ENCODE measurements around the gene SLC7A8.

The SLC7A8 gene

GRCh38 chr14:23101986-23102625, 81.4 kb downstream of the SLC7A8 start:
- H3K27me3 ChIP-seq (ENCODE audit: insufficient read depth, low read length, poor library complexity) = peaks cover 10% of the 10 kb centered on the region
- ATAC-seq (ENCODE audit: insufficient read depth, low read depth) (no peak), DNase-seq (no peak)
- H3K9ac ChIP-seq (ENCODE audit: low read depth, low read length) = no peak overlapping the region
- peaks cover 5% of the 10 kb centered on the region for H3K4me1 ChIP-seq (ENCODE audit: insufficient read depth, low read length)
- H3K4me2 ChIP-seq (ENCODE audit: insufficient read depth, low read length) = no peak overlapping the region
- H3K27ac ChIP-seq (ENCODE audit: low read length) = no peak overlapping the region
- peaks cover 9% of the 10 kb centered on the region for H4K20me1 ChIP-seq (ENCODE audit: insufficient read depth, low read length)
- no peaks in the 10 kb centered on the region for H3K9me3 ChIP-seq (ENCODE audit: insufficient read depth, low read length, severe bottlenecking)
- H3K36me3 ChIP-seq (ENCODE audit: insufficient read depth, low read length) = peaks cover 10% of the 10 kb centered on the region
- TF ChIP-seq CTCF (IDR thresholded peaks at IDR 0.05; ENCODE audit: borderline replicate concordance, extremely low read depth, low read length, poor library complexity, severe bottlenecking) (no peak), EZH2 (IDR thresholded peaks at IDR 0.05; ENCODE audit: borderline replicate concordance, low read depth, low read length, severe bottlenecking) (no peak)
- no peak overlapping the region for H2AFZ ChIP-seq (ENCODE audit: low read depth, low read length)
- no peak overlapping the region for H3K4me3 ChIP-seq (ENCODE audit: low read depth in 1 of 2, low read length in 2 of 2)
- peaks cover 14% of the 10 kb centered on the region for H3K79me2 ChIP-seq (ENCODE audit: insufficient read depth, low read length)

GRCh38 chr14:23101213-23101970, 82.1 kb downstream of the SLC7A8 start:
- H3K9me3 ChIP-seq (ENCODE audit: insufficient read depth, low read length, severe bottlenecking) = no peaks in the 10 kb centered on the region
- ATAC-seq (ENCODE audit: insufficient read depth, low read depth) (no peak), DNase-seq (no peak)
- no peak overlapping the region for H3K9ac ChIP-seq (ENCODE audit: low read depth, low read length)
- TF ChIP-seq CTCF (IDR thresholded peaks at IDR 0.05; ENCODE audit: borderline replicate concordance, extremely low read depth, low read length, poor library complexity, severe bottlenecking) (no peak), EZH2 (IDR thresholded peaks at IDR 0.05; ENCODE audit: borderline replicate concordance, low read depth, low read length, severe bottlenecking) (no peak)
- H4K20me1 ChIP-seq (ENCODE audit: insufficient read depth, low read length) = peaks cover 9% of the 10 kb centered on the region
- H3K4me3 ChIP-seq (ENCODE audit: low read depth in 1 of 2, low read length in 2 of 2) = no peak overlapping the region
- H3K27ac ChIP-seq (ENCODE audit: low read length) = no peak overlapping the region
- no peak overlapping the region for H3K4me2 ChIP-seq (ENCODE audit: insufficient read depth, low read length)
- H3K79me2 ChIP-seq (ENCODE audit: insufficient read depth, low read length) = peaks cover 21% of the 10 kb centered on the region
- H3K27me3 ChIP-seq (ENCODE audit: insufficient read depth, low read length, poor library complexity) = peaks cover 10% of the 10 kb centered on the region
- H3K4me1 ChIP-seq (ENCODE audit: insufficient read depth, low read length) = peaks cover 12% of the 10 kb centered on the region
- no peak overlapping the region for H2AFZ ChIP-seq (ENCODE audit: low read depth, low read length)
- peaks cover 10% of the 10 kb centered on the region for H3K36me3 ChIP-seq (ENCODE audit: insufficient read depth, low read length)

GRCh38 chr14:23099212-23099861, 84.1 kb downstream of the SLC7A8 start:
- no peak overlapping the region for H3K27ac ChIP-seq (ENCODE audit: low read length)
- DNase-seq (no peak), ATAC-seq (ENCODE audit: insufficient read depth, low read depth) (no peak)
- no peak overlapping the region for H3K9ac ChIP-seq (ENCODE audit: low read depth, low read length)
- H3K4me1 ChIP-seq (ENCODE audit: insufficient read depth, low read length) = peaks cover 17% of the 10 kb centered on the region
- H3K9me3 ChIP-seq (ENCODE audit: insufficient read depth, low read length, severe bottlenecking) = no peaks in the 10 kb centered on the region
- no peak overlapping the region for H3K4me3 ChIP-seq (ENCODE audit: low read depth in 1 of 2, low read length in 2 of 2)
- TF ChIP-seq CTCF (IDR thresholded peaks at IDR 0.05; ENCODE audit: borderline replicate concordance, extremely low read depth, low read length, poor library complexity, severe bottlenecking) (no peak), EZH2 (IDR thresholded peaks at IDR 0.05; ENCODE audit: borderline replicate concordance, low read depth, low read length, severe bottlenecking) (no peak)
- H3K27me3 ChIP-seq (ENCODE audit: insufficient read depth, low read length, poor library complexity) = peaks cover 8% of the 10 kb centered on the region
- peaks cover 13% of the 10 kb centered on the region for H3K36me3 ChIP-seq (ENCODE audit: insufficient read depth, low read length)
- H4K20me1 ChIP-seq (ENCODE audit: insufficient read depth, low read length) = peaks cover 10% of the 10 kb centered on the region
- no peak overlapping the region for H3K4me2 ChIP-seq (ENCODE audit: insufficient read depth, low read length)
- peaks cover 37% of the 10 kb centered on the region for H3K79me2 ChIP-seq (ENCODE audit: insufficient read depth, low read length)
- H2AFZ ChIP-seq (ENCODE audit: low read depth, low read length) = no peak overlapping the region

All from DND-41 (cell line).